Chondrocyte (in vitro differentiated cells): Measurements from ENCODE around the gene TBCC. TPM values are rescaled to one million over a fixed set of nuclear protein-coding genes. Genes with fewer than 3 reads are reported as not detected.

ENCODE experiments used
- DNase-seq: peaks from one replicate; pipeline ENCODE4 v3.0.0; 2021; ENCODE audit warnings: mixed read lengths, low spot score
- H3K27ac Mint-ChIP-seq: one replicate; pipeline ENCODE4 v1.8.0; 2021; ENCODE audit warnings: mild to moderate bottlenecking, moderate library complexity, mixed read lengths; ENCODE audit not compliant: unreplicated experiment
- H3K27me3 Mint-ChIP-seq: 2 replicates; pipeline ENCODE4 v1.8.0; 2021; ENCODE audit warnings: low read depth, mixed read lengths
- H3K36me3 Mint-ChIP-seq: 2 replicates; pipeline ENCODE4 v1.8.0; 2021; ENCODE audit warnings: low read depth, mixed read lengths
- H3K4me1 Mint-ChIP-seq: 2 replicates; pipeline ENCODE4 v1.8.0; 2021; ENCODE audit warnings: low read depth, mild to moderate bottlenecking, mixed read lengths
- H3K4me3 Mint-ChIP-seq: one replicate; pipeline ENCODE4 v1.8.0; 2021; ENCODE audit warnings: mild to moderate bottlenecking, moderate library complexity, mixed read lengths; ENCODE audit not compliant: unreplicated experiment
- H3K9me3 Mint-ChIP-seq: 2 replicates; pipeline ENCODE4 v1.8.0; 2021; ENCODE audit warnings: low read depth, mixed read lengths
- CTCF ChIP-seq: fragments of 200-600 bp; sonication (generic); IDR thresholded peaks from 2 replicates; pipeline ENCODE4 v1.5.0; 2021; ENCODE audit warnings: antibody characterized with exemption, mild to moderate bottlenecking, moderate library complexity
- total RNA-seq: library from RNA; stranded (reverse); gene quantifications from 3 replicates; pipeline ENCODE4 v1.2.1, GENCODE V29; 2021

The TBCC gene
- total RNA-seq, 1 donor from 2014 or later: 19.3 TPM

GRCh38 chr6:42787063-42787472 lies 41.2 kb upstream of the TBCC start:
- peaks cover 19% of the 10 kb centered on the region for H3K4me1 Mint-ChIP-seq
- no peak overlapping the region for H3K27ac Mint-ChIP-seq
- H3K36me3 Mint-ChIP-seq: peaks cover 2% of the 10 kb centered on the region
- no peak for TF ChIP-seq CTCF
- no peaks in the 10 kb centered on the region for H3K27me3 Mint-ChIP-seq
- H3K4me3 Mint-ChIP-seq: no peak overlapping the region
- no peaks in the 10 kb centered on the region for H3K9me3 Mint-ChIP-seq
- no peak for DNase-seq

- H3K9me3 Mint-ChIP-seq: no peaks in the 10 kb centered on the region
- peaks cover 2% of the 10 kb centered on the region for H3K36me3 Mint-ChIP-seq
- H3K27me3 Mint-ChIP-seq: no peaks in the 10 kb centered on the region
- TF ChIP-seq CTCF: no peak
- no peak overlapping the region for H3K27ac Mint-ChIP-seq
- DNase-seq: no peak
- no peak overlapping the region for H3K4me3 Mint-ChIP-seq
- peaks cover 19% of the 10 kb centered on the region for H3K4me1 Mint-ChIP-seq
Measured at GRCh38 chr6:42786525-42786985, 40.7 kb upstream of the TBCC start.

GRCh38 chr6:42784717-42785498 lies 39.0 kb upstream of the TBCC start:
- no peak for DNase-seq
- H3K27ac Mint-ChIP-seq: peak overlapping the region; percentile 98
- H3K4me1 Mint-ChIP-seq: peaks cover 19% of the 10 kb centered on the region
- H3K4me3 Mint-ChIP-seq: peak overlapping the region; percentile 89
- TF ChIP-seq CTCF: no peak
- H3K9me3 Mint-ChIP-seq: no peaks in the 10 kb centered on the region
- H3K36me3 Mint-ChIP-seq: peaks cover 2% of the 10 kb centered on the region
- no peaks in the 10 kb centered on the region for H3K27me3 Mint-ChIP-seq

- H3K4me1 Mint-ChIP-seq: peaks cover 15% of the 10 kb centered on the region
- peak overlapping the region; percentile 89 for H3K4me3 Mint-ChIP-seq
- H3K27me3 Mint-ChIP-seq: no peaks in the 10 kb centered on the region
- TF ChIP-seq CTCF: no peak
- peak overlapping the region; percentile 98 for H3K27ac Mint-ChIP-seq
- DNase-seq: no peak
- peaks cover 2% of the 10 kb centered on the region for H3K36me3 Mint-ChIP-seq
- H3K9me3 Mint-ChIP-seq: no peaks in the 10 kb centered on the region
Measured at GRCh38 chr6:42783876-42784642, 38.2 kb upstream of the TBCC start.

GRCh38 chr6:42783177-42783875 lies 37.4 kb upstream of the TBCC start:
- H3K9me3 Mint-ChIP-seq: no peaks in the 10 kb centered on the region
- no peaks in the 10 kb centered on the region for H3K36me3 Mint-ChIP-seq
- no peaks in the 10 kb centered on the region for H3K27me3 Mint-ChIP-seq
- peaks cover 8% of the 10 kb centered on the region for H3K4me1 Mint-ChIP-seq
- peak overlapping the region; percentile 89 for H3K4me3 Mint-ChIP-seq
- TF ChIP-seq CTCF: no peak
- peak overlapping the region; percentile 98 for H3K27ac Mint-ChIP-seq
- peak; percentile 89 for DNase-seq
